Type B pancreatic cell (in vitro differentiated cells): Measurements from ENCODE around the gene HOXA7. TPM values are rescaled to one million over a fixed set of nuclear protein-coding genes. Genes with fewer than 3 reads are reported as not detected.
A peak's percentile ranks its signal among the peaks of the same experiment; 100 is the strongest.

Experiments
- DNase-seq: peaks from one replicate; pipeline ENCODE4 v3.0.0; 2021; ENCODE audit warnings: mixed read lengths; ENCODE audit not compliant: unreplicated experiment; ENCODE audit errors: extremely low spot score
- H3K27ac Mint-ChIP-seq: 2 replicates; pipeline ENCODE4 v1.8.0; 2021; ENCODE audit warnings: mild to moderate bottlenecking, mixed read lengths
- H3K27me3 Mint-ChIP-seq: 2 replicates; pipeline ENCODE4 v1.8.0; 2021; ENCODE audit warnings: mixed read lengths
- H3K36me3 Mint-ChIP-seq: 2 replicates; pipeline ENCODE4 v1.8.0; 2021; ENCODE audit warnings: mixed read lengths
- H3K4me1 Mint-ChIP-seq: one replicate; pipeline ENCODE4 v1.8.0; 2021; ENCODE audit warnings: mixed read lengths; ENCODE audit not compliant: unreplicated experiment
- H3K4me3 Mint-ChIP-seq: 2 replicates; pipeline ENCODE4 v1.8.0; 2021; ENCODE audit warnings: mild to moderate bottlenecking, mixed read lengths
- H3K9me3 Mint-ChIP-seq: 2 replicates; pipeline ENCODE4 v1.8.0; 2021; ENCODE audit warnings: mixed read lengths
- CTCF ChIP-seq: fragments of 200-600 bp; sonication (generic); conservative IDR thresholded peaks from 2 replicates; pipeline ENCODE4 v1.5.0; 2021; ENCODE audit warnings: antibody characterized with exemption, mild to moderate bottlenecking
- total RNA-seq: library from RNA; stranded (reverse); gene quantifications from 2 replicates; pipeline ENCODE4 v1.2.1, GENCODE V29; 2021; ENCODE audit warnings: low replicate concordance

HOXA7 gene
- total RNA-seq, 1 donor from 2014 or later = 6.2 TPM

GRCh38 chr7:27117887-27118491 lies 38.5 kb downstream of the HOXA7 start:
- Mint-ChIP-seq H3K4me1 (peaks cover 23% of the 10 kb centered on the region), H3K27me3 (peaks cover 33% of the 10 kb centered on the region), H3K27ac (peak overlapping the region; percentile 99), H3K36me3 (peaks cover 54% of the 10 kb centered on the region), H3K9me3 (no peaks in the 10 kb centered on the region), H3K4me3 (peak overlapping the region; percentile 91)
- TF ChIP-seq CTCF = no peak
- peak; percentile 68 for DNase-seq

GRCh38 chr7:27116962-27117886 lies 39.3 kb downstream of the HOXA7 start:
- peaks cover 23% of the 10 kb centered on the region for H3K4me1 Mint-ChIP-seq
- no peaks in the 10 kb centered on the region for H3K9me3 Mint-ChIP-seq
- peaks cover 31% of the 10 kb centered on the region for H3K27me3 Mint-ChIP-seq
- TF ChIP-seq CTCF = no peak
- H3K36me3 Mint-ChIP-seq = peaks cover 54% of the 10 kb centered on the region
- H3K4me3 Mint-ChIP-seq = peak overlapping the region; percentile 91
- DNase-seq = peak; percentile 72
- peak overlapping the region; percentile 99 for H3K27ac Mint-ChIP-seq

- H3K27ac Mint-ChIP-seq = peak overlapping the region; percentile 99
- no peak for TF ChIP-seq CTCF
- peaks cover 40% of the 10 kb centered on the region for H3K27me3 Mint-ChIP-seq
- peaks cover 55% of the 10 kb centered on the region for H3K36me3 Mint-ChIP-seq
- H3K4me3 Mint-ChIP-seq = peak overlapping the region; percentile 91
- DNase-seq = no peak
- H3K4me1 Mint-ChIP-seq = peaks cover 29% of the 10 kb centered on the region
- no peaks in the 10 kb centered on the region for H3K9me3 Mint-ChIP-seq
Observed at GRCh38 chr7:27116031-27116961, 40.2 kb downstream of the HOXA7 start.

- H3K4me3 Mint-ChIP-seq = peak overlapping the region; percentile 91
- no peak for TF ChIP-seq CTCF
- peaks cover 58% of the 10 kb centered on the region for H3K36me3 Mint-ChIP-seq
- peaks cover 28% of the 10 kb centered on the region for H3K4me1 Mint-ChIP-seq
- H3K27me3 Mint-ChIP-seq = peaks cover 47% of the 10 kb centered on the region
- DNase-seq = peak; percentile 73
- H3K9me3 Mint-ChIP-seq = no peaks in the 10 kb centered on the region
- H3K27ac Mint-ChIP-seq = peak overlapping the region; percentile 99
Observed at GRCh38 chr7:27115221-27116026, 41.1 kb downstream of the HOXA7 start.

- Mint-ChIP-seq H3K27me3 (peaks cover 49% of the 10 kb centered on the region), H3K9me3 (no peaks in the 10 kb centered on the region), H3K36me3 (peaks cover 60% of the 10 kb centered on the region), H3K27ac (peak overlapping the region; percentile 99), H3K4me1 (peaks cover 27% of the 10 kb centered on the region), H3K4me3 (peak overlapping the region; percentile 91)
- no peak for DNase-seq
- no peak for TF ChIP-seq CTCF
Observed at GRCh38 chr7:27114881-27115220, 41.6 kb downstream of the HOXA7 start.
